A673 (cell line): Measurements from ENCODE around the gene SLC16A3.
"Not testable (repeated sequence)": the region's sequence is repeated elsewhere in the genome, so short reads cannot be mapped to it uniquely, and the experiment has no call there.

ENCODE experiments used
- CTCF ChIP-seq: fragments of 300-800, 200-600 bp; sonication (generic); conservative IDR thresholded peaks from 2 replicates; pipeline ENCODE4 v1.5.1; 2017; ENCODE audit warnings: low read depth, mild to moderate bottlenecking, antibody characterized with exemption, low read length, moderate library complexity, mixed read lengths
- EZH2 ChIP-seq: fragments of 200-600 bp; sonication (generic); IDR thresholded peaks from 2 replicates; pipeline ENCODE4 v1.6.1; 2017; ENCODE audit warnings: borderline replicate concordance, low read depth, mild to moderate bottlenecking, mixed read lengths, antibody characterized with exemption, low read length; ENCODE audit not compliant: poor library complexity, severe bottlenecking

GRCh38 chr17:82259972-82260961, 31.4 kb downstream of the SLC16A3 start:
- TF ChIP-seq CTCF, EZH2: not testable (repeated sequence)
